ENCODE results near the gene KLHL10. TPM values are rescaled to one million over a fixed set of nuclear protein-coding genes. Genes with fewer than 3 reads are reported as not detected.

KLHL10 gene
- total and polyA plus RNA-seq, 8 donors, result 0.06 to 0.43 (median 0.23) TPM; not detected in 2

DNA sequence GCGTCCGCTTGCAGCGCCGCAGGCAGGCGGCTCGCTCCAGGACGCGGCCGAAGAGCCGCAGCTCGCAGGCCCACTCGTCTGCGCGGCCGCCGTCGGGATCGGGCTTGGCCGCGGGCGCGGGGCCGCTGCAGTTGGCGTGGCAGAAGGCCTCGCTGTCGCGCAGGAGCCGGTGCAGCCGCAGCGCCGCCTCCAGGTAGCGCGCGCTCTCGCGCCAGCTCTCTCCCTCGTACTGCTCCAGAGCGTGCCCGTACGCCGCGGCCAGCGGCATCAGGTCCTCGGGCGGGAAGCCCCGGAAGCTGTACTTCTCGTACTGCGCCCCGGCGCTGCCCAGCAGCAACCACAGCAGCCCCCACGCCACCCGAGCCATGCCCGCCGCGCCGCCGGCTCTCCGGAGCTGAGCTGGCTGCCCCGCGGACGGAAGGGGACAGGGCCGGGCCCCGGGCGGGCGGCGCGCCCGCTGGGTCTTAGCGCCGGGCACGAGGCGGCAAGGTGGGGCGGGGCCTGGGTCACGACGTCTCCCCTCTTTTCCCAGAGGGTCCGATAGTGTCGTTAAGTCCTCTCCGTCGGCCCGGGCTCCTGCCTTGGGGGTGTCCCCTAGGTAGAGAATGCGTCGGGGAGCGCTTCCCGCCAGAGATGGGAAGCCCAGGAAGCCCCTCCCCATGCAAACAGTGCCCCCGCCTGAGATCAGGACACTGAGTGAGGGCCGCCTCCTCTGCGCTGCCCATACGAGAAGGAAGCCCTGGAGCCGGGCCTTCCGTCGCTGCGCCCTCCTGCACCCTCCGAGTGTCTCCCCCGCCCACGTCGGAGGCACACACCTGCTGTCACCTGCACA, 25.9 kb upstream of the KLHL10 start, which contains the start of gene P3H4:
Gene P3H4 (minus strand): TSS at position 401 of the 832 bp plus-strand sequence. CDS start 34 bp downstream, at position 367.
- Histone ChIP-seq H3K27me3 (peaks cover 0 to 36% of the 10 kb centered on the region in 2 donors), H3K36me3 (no peaks in the 10 kb centered on the region), H3K4me3 (peak within 1 kb of the TSS; percentile 63 to 74), H3K4me1 (peaks cover 12 to 32% of the 10 kb centered on the region in 2 donors), H3K9me3 (no peaks in the 10 kb centered on the region), H3K27ac (peak within 1 kb of the TSS; percentile 67 to 70)
- intact Hi-C loops (cut with DNase I), result loop anchor here in 1 of 2 donors (5.0 kb wide), 1 partner anchor 69 kb away; no protein-coding TSS in a partner anchor
- TF ChIP-seq, protein P1, sequence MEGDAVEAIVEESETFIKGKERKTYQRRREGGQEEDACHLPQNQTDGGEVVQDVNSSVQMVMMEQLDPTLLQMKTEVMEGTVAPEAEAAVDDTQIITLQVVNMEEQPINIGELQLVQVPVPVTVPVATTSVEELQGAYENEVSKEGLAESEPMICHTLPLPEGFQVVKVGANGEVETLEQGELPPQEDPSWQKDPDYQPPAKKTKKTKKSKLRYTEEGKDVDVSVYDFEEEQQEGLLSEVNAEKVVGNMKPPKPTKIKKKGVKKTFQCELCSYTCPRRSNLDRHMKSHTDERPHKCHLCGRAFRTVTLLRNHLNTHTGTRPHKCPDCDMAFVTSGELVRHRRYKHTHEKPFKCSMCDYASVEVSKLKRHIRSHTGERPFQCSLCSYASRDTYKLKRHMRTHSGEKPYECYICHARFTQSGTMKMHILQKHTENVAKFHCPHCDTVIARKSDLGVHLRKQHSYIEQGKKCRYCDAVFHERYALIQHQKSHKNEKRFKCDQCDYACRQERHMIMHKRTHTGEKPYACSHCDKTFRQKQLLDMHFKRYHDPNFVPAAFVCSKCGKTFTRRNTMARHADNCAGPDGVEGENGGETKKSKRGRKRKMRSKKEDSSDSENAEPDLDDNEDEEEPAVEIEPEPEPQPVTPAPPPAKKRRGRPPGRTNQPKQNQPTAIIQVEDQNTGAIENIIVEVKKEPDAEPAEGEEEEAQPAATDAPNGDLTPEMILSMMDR (IDR thresholded peaks at IDR 0.05), result peak; percentile 53 to 55
- ATAC-seq (peak; percentile 90), DNase-seq (peak; percentile 80 to 92 (median 88))

DNA sequence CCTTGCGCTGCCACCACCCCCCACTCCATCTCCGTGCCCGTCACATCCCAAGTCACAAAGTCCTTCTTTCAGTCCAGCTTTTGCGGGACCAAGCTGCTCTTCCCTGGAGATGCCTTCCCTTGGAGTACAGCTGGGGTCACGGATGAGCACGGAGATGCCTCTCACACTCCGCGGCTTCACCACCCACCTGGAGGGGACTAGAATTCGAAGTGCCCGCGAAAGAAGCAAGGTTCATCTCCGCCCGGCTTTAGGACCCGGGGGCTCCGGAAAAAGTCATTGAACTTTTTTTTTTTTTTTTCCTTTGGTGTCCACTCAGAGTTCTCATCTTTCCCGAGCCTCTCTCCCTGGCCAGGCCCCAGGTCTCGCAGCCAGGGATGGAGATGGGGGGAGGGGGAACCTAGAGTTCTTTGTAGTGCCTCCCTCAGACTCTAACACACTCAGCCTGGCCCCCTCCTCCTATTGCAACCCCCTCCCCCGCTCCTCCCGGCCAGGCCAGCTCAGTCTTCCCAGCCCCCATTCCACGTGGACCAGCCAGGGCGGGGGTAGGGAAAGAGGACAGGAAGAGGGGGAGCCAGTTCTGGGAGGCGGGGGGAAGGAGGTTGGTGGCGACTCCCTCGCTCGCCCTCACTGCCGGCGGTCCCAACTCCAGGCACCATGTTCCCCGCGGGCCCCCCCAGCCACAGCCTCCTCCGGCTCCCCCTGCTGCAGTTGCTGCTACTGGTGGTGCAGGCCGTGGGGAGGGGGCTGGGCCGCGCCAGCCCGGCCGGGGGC, 25.1 kb upstream of the KLHL10 start, which contains the start of gene FKBP10:
Gene FKBP10 (plus strand): TSS at position 624 of the 771 bp plus-strand sequence. CDS start 31 bp downstream, at position 655.
- H3K27me3 ChIP-seq, result peaks cover 0 to 36% of the 10 kb centered on the region in 2 donors
- intact Hi-C loops (cut with DNase I), result loop anchor here in 1 of 2 donors (5.0 kb wide), 1 partner anchor 70 kb away; no protein-coding TSS in a partner anchor
- H3K4me1 ChIP-seq, result peaks cover 12 to 32% of the 10 kb centered on the region in 2 donors
- H3K4me3 ChIP-seq, result peak within 1 kb of the TSS; percentile 63 to 74
- H3K27ac ChIP-seq, result peak within 1 kb of the TSS; percentile 67 to 70
- no peaks in the 10 kb centered on the region for H3K36me3 ChIP-seq
- H3K9me3 ChIP-seq, result no peaks in the 10 kb centered on the region
- TF ChIP-seq, protein P1 (IDR thresholded peaks at IDR 0.05), result no peak
- peak in 3 of 4 donors; percentile 76 to 91 (median 86) for DNase-seq
- peak; percentile 42 for ATAC-seq

DNA sequence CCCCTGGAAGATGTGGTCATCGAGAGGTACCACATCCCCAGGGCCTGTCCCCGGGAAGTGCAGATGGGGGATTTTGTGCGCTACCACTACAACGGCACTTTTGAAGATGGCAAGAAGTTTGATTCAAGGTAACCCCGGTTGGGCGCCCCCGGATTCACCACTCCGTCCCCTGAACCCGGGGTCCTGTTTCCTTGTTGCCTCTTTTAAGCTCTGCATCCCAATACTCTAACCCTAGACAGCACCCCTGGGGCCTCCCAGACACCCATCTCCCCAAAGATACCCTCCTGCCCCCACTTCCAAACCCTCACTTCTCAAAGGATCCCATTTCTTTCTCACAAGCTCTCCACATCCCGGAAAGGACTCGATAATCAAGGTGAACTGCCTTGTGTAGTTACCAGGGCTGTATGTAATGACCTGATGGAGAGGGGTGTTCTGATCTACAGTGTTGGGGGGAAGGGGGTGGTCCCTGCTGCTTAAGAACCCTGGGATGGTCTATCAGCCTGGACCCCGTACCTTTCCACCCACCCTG, 24.4 kb upstream of the KLHL10 start:
- DNase-seq (no peak), ATAC-seq (no peak)
- intact Hi-C loops (cut with DNase I), result loop anchor here in 1 of 2 donors (5.0 kb wide), 1 partner anchor 71 kb away; no protein-coding TSS in a partner anchor
- Histone ChIP-seq H3K4me3 (peak overlapping the region; percentile 63 to 74), H3K27ac (peak overlapping the region in 1 of 2 donors; percentile 44), H3K36me3 (no peaks in the 10 kb centered on the region), H3K4me1 (peaks cover 12 to 32% of the 10 kb centered on the region in 2 donors), H3K9me3 (no peaks in the 10 kb centered on the region), H3K27me3 (peaks cover 0 to 36% of the 10 kb centered on the region in 2 donors)
- TF ChIP-seq, protein P1 (IDR thresholded peaks at IDR 0.05), result no peak

DNA sequence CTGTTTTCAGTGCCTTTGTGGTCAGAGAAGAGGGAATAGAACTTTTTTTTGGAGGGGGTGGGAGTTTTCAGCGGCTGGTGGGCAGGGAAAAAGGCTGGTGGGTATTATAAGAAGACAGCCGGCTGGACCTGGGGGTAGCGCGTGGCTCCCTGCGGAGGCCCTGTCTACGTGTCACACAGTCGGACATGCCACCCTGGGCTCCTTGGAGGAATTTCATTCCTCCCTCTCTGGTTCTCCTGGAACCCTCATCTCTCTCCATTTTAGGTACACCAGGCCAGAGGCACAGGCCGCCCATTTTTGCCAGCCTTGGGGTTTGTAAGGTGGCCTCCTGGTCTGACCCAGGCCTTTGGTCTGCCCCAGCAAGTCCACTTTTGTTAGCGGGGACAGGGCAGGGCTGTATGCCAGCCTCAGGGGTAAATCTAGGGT, 23.9 kb upstream of the KLHL10 start:
- ATAC-seq (no peak), DNase-seq (no peak)
- no peaks in the 10 kb centered on the region for H3K36me3 ChIP-seq
- TF ChIP-seq, protein P1 (IDR thresholded peaks at IDR 0.05), result no peak
- H3K27me3 ChIP-seq, result peaks cover 0 to 36% of the 10 kb centered on the region in 2 donors
- peak overlapping the region; percentile 63 to 74 for H3K4me3 ChIP-seq
- H3K27ac ChIP-seq, result peak overlapping the region in 1 of 2 donors; percentile 13
- H3K4me1 ChIP-seq, result peaks cover 12 to 32% of the 10 kb centered on the region in 2 donors
- no peaks in the 10 kb centered on the region for H3K9me3 ChIP-seq
- intact Hi-C loops (cut with DNase I), result loop anchor here in 1 of 2 donors (5.0 kb wide), 1 partner anchor 71 kb away; no protein-coding TSS in a partner anchor
